Measurements from ENCODE around the gene SORCS2.

SORCS2 gene

DNA sequence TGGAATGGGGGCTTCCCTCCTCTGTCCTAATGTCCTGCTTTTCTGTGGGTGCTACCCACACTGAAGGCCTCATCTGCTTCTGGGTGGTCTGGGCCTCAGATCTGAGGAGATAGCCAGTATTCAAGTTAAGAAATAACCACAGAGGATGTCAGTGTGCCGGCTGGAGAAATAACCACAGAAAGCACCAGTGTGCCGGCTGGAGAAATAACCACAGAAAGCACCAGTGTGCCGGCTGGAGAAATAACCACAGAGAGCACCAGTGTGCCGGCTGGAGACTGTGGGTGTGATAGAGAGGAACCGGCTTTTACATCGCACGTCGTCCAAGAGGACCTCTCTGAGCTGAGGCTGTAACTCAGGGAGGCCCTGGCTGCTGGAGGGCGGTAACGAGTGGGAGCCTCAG, 308.1 kb downstream of the SORCS2 start:
- no peak for DNase-seq

DNA sequence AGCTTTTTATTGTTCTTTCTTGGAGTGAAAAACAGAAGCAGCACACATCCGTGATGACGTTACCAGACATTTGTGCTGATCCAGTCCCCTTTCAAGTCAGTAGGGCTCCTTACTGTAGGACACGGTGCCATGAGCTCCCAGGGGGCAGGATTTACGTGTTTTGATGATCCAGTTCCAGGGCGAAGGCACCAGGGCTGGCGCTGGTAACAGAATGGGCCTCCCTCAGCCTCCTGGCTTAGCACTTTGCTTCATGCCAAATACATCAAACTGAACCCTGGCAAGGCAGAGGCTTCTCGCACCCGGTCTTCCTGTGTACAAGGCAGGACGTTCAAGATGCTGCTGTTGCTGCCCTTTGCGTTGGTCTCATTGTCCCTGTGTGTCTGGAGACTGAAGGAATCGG, 309.0 kb downstream of the SORCS2 start:
- no peak for DNase-seq

DNA sequence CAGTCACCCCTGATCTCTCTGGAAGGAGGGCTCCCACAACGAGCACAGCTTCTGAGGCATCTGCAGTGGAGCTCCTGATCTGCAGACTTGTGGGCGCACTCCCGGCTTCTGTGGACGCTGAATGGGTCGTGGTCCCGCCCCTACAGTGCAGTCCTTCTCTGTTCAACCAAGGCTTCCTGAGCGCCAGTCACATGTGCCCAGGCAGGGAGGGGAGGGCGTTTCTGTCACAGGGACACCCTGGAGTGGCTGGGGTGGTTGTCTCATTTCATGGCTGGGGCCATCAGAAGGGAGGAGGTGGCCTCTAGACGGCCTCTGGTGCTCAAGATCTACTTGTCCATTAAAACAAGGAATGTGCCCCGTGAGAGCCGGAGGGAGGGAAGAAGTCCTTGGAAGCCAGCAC, 309.5 kb downstream of the SORCS2 start:
- DNase-seq = no peak

DNA sequence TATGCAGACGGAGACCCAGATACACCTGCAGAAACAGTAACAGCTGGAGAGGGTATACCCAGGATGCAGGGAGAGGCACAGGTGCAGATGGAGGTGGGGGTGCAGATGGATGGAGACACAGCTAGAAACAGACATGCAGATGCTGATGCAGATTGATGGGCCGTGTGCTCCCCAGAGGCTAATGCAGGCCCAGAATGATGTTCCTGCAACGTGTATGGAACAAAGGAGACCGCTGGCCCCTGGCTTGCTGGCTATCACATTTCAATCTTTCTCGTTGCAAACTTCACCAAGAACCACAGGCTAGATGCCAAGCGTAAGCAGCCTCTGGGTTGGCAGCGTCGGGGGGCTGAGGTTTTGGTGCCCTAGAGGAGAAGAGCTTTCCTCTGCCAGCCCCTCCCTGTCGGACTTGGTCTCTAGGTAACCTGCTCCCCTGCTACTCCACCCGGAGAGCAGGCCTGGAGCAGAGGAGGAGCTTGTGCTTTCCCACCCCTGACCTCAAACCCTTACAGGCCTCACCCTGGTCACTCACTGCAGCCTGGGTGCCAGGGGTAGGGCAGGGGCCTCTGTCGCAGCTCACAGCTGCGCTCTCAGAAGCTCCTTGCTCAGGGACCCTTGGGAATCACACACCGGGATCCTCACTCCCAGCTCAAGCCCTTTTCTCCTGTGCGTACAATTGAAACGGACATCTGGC, 311.4 kb downstream of the SORCS2 start:
- no peak for DNase-seq

DNA sequence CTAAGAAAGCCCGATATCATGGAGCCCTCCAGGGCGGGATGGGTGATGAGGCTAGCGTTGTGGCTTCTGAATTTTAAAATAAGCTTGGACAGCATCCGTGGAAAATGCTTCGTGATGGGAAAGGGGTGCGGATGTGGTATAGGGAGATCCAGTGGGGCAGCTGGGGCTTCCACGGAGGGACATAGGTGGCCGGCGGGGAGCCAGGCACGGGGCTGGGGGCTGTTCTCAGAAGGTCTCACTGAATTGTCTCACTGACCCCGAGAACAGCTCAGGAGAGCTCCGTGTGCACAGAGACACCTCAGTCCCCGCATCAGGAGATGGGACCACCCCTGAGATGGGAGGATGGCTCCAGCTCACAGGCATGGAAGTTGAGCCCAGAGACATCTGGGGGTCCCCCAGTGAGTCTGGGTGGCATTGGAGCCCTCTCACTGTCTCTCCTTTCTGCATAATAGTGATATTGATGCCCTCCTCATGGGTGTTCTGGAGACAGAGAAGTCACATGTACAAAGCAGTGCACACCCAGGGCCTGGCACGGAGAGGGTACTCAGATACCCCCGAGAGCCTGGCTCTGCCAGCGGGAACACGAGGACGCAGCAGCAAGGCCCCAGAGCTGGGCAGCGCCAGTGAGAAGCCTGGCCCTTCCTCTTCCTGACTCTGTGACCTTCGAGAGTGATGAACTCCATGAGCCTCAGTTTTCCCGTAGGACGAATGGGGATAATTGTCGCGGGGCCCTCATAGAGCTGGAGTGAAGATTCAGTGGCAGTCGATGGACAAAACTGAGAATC, 313.0 kb downstream of the SORCS2 start:
- no peak for DNase-seq

DNA sequence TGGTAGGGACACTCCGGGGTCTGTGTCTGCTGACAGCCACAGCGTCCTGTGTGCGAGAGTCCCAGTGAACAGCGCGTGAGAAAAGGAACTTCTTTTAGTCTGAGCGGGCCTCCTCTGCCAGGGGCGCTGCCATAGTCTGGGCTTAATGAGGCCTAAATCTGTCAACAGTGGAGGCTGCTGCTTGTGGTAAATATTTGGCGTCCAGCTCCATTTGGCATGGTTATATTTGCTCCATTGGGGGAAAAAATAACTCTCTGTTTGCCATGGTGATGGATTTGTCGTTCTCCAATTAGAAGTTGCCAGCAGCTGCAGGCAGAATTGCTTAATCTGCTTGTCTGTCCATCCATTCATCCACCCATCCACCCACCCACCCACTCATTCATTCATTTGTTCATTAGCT, 313.8 kb downstream of the SORCS2 start:
- no peak for DNase-seq

DNA sequence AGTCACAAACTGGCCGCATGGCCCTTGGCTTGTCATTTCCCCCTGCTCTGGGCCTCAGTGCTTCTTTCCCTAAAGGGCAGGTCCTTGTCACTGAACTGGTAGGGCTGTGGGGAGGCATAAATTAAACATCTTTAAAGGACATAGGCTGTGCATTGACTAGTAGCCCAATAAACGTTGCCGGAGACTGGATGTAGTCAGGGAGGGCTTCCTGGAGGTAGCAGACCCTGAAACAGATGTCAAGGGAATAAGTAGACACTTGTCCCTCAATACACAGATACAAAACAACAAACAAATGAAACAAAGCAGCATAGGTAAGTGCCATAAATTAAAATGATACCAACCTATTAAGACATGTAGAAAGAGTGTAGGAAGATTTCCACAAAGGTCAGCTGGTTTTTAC, 314.2 kb downstream of the SORCS2 start:
- no peak for DNase-seq

DNA sequence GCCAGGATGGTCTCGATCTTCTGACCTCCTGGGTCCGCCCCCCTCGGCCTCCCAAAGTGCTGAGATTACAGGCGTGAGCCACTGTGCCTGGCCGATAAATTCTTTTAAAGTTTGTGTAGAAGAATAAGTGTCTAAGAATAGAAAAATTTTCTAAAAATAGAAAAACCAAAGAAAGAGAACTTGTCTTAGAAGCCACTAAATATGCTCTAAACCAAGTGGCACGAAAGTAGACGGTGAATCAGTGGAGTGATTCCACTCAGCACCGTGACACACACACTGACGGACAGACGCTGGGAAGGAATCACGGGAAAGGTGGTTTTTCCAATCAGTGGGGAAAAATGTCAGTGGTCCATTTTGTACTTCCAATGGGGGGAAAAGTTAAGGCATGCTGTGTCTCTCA, 315.0 kb downstream of the SORCS2 start:
- DNase-seq = no peak

DNA sequence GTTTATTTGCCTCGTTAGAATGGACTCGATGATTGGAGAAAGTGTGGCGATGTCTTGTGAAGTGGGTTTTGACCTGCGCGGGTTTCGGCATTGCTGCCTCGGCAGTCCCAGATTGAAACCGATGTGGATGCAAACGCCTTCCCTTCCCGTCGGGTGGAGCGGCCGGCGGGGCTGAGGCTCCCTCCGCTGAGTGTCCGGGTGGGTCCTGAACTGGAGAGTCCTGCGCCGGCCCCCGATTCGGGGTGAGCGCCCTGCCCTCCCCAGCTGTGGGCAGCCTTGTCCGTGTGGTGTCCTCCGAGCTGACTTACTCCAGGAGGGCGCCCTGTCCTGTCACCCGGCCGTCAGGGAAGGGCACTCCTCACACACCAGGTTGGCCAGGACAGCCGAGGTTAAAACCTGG, 317.7 kb downstream of the SORCS2 start:
- no peak for DNase-seq

DNA sequence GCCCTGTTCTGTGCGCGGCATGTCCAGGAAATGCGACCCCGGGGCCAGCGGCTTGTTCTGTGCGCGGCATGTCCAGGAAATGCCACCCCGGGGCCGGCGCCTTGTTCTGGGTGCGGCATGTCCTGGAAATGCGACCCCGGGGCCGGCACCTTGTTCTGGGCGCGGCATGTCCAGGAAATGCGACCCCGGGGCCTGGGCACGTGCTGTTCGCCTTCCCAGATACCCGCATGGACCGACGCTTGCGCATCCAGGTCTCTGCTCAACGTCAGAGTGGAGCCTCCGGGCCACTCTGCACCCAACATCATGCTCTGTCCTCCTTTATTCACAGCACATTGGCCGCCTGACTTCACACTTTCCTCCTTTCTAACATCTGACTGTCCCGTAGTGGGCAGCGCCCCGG, 318.2 kb downstream of the SORCS2 start:
- DNase-seq = no peak

DNA sequence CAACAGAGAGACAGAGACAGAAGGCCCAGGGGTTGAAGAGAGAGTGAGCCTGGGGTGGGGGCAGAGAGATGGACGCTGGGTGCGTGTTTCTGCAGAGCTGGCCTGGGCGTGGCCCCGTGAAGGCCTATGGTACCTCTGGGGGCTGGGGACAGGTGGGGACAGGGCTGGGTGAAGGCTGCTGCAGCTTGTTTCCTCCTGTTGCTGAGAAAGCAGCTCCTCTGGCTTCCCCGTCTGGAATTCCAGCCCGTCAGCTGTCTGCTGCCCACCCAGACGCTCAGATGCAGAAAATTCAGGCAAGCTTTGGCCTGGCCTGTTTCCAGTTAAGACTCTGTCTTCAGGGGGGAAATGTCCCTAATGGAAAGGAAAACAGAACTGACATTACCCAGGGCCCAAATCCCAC, 319.2 kb downstream of the SORCS2 start:
- DNase-seq = no peak

DNA sequence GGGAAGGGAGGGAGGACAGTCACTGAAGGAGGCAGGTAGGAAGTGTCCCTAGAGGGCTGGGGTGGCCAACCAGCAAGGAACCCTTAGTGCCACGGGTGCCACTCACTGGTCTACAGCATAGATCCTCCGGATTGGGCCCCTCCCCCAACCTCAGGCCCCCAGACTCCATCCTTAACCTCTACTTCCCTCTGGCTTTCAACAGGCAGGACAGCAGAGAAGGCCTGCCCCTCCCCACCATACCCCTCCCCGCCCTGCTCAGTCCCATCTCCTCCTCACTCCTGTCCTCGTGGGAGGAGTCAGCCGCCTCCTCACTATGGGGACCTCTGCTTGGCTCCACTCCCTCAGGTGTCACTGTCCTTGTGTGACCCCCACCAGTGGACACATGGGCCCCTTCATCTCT, 320.1 kb downstream of the SORCS2 start:
- DNase-seq = no peak

DNA sequence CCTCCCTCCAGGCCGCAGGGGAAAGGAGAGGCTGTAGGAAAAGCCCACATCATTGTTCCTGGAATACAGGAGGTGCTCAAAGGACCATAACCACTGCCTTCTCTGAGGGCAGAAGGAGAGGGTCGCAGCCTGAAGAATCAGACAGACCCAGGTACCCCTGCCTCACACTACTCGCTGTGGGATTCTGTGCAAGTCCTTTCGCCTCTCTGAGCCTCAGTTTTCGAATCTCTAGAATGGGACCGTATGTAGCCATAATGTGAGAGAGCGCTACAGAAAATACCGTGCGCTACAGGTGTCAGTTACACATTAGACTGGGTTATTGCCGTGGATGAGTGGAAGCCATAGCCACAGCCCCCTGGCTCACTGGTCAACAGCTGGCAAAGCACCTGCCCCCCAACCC, 320.6 kb downstream of the SORCS2 start:
- no peak for DNase-seq

DNA sequence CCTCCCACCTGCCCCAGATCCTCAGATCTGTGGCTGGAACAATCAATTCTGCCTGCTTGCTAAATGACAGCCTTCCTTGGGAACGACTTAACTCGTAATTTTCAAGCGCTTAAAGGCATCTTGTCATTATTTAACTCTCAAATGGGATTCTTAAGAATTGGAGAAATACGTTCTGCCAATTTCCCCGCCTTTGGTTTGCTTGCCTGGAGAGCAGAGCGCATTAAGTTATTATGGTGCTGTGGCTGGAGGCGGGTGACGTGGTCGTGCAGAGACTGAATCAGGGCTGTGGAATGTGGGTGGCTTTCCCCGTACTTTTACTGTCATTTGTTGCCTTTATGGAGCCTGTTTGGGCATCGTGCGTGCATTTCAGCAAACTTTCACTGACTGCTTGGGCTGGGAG, 321.3 kb downstream of the SORCS2 start:
- DNase-seq = no peak

DNA sequence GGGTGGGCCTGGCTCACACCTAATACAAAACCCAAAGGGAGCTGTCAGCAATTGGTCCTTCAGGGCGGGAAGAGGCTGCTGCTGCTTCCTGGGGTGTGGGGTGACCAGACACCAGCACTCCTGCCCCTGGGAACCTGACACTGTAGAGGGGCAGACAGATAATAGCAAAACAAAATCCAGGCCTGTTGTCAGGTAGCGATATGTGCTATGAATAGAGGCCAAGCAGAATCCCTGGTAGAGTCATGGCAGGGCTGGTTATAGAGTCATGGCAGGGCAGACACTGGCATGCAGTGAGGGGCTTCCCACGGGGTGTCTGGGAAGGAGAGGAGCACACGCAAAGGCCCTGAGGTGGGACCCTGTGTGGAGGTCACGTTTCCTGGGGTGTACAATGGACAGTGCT, 321.9 kb downstream of the SORCS2 start:
- no peak for DNase-seq

DNA sequence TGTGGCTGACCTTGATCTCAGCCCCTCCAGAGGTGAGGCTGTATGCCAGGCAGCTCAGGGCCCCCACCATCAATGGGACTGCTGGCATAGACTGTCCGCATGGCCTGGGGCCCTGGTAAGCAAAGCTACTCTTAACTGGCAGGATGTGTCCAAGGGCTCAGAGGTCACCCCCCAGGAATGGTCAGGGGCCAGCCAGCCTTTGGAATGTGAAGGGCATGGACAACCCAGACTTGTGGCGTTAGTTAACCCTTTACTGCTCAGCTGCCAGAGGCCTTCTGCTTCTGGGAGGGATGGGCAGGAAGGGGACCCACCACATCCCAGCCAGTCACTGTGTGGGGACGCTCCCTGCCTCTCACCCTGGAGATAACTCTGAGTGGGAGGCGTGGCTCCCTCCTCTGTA, 322.5 kb downstream of the SORCS2 start:
- DNase-seq = no peak

DNA sequence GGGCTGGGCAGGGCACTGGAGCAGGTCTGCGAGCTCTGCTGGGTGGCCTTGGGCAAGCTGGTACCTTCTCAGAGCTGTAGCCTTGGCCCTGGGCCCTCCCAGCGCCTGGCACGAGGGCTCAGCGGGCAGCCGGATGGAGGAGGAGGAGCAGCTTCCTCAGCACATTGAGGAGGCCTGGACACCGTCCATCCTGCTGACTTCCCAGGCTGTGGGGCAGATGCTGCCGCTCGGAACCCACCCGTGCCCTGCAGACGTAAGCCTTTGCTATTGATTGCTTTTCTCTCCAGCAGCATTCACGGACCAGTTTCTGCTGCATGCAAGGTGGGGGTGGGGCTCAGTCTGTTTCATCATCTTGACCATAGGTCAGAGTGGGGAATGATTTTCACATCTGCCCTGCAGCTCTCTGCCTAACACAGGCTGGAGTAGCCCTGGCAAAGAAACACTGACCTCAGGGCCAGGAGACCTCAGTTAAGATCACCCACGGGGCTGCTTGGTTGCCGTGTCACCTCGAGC, 323.1 kb downstream of the SORCS2 start:
- DNase-seq = no peak

DNA sequence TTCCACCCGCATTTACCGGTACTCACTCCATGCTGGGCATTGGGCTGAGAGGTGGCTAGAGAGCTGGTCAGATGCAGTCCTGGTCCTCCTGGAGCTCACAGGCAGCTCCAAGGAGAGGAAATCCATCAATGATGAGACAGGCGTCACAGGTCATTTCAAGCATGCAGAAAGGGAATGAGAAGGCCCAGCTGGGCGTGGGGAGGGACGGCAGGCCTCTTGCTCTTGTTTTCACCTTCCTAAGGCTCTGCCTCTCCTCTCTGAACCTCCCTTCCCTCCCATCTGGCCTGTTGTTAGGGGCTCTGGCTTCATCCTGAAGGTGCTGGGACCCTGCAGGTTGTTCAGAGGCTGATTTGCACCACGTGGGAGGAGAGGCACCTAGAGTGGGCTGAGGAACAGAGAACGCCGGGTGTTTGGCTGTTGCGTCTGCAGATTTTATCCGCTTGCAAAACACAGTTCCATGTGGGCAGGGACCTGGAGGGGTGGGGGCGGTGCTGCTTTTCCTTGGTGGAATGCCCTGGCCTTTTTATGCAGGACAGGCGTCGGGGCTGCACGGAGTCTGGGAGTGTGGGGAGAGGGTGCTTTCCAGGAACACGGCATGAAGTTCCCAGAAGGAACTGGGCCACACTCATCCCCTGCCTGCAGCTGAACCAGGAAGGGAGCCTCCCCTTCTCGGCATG, 323.9 kb downstream of the SORCS2 start:
- no peak for DNase-seq

DNA sequence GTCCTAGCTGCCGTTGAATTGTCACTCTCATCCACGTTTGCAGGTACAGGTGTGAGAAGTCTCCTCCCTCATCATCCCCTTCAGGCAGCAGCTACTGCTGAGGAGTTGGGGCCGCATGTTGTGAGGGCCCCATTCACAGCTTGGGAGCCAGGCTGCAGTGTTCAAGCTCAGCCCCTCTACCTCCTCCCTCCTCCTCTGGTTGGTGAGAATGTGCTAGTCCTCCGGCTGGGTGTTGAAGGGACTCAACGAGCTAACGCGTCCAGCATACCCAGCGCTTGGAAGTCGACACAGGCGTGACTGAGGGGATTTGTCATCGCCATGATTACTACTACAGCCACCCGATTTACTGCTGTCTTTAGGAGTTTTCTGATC, 324.4 kb downstream of the SORCS2 start:
- no peak for DNase-seq

DNA sequence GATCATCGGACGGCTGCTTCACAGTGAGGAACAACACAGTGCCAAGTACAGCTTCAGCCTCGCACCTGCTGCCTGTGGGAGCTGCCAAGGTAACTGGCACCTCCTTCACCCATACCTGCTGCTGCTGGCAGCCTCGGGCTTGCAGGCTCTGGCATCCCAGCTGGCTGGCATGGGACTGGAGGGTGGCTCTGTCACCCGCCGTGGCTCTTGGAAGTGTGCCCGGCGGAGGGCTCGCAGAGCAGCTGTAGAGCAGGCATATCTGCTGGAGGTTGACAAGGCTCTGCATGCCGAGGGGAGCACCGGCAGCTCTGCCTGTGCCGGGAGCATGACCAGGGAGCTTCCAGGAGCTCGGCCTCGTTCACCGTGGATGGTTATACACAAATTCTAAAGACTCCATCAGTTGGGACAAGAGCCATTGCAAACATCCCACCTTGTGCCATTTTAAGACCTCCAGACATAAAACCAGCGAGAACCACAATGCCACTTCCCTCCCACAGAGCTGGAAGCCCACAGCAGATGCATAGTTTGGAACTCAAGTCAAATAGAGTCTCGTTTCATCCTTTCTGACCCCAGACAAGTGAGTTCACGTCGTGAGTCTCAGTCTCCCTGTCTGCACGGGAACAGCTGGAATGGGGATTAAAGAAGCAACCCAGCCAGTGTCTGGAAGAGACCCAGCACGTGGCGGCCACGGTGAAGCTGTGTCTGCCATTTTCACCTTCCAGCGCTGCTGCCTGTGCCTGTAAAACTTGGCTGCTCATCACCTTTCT, 326.7 kb downstream of the SORCS2 start:
- peak; percentile 37 for DNase-seq

DNA sequence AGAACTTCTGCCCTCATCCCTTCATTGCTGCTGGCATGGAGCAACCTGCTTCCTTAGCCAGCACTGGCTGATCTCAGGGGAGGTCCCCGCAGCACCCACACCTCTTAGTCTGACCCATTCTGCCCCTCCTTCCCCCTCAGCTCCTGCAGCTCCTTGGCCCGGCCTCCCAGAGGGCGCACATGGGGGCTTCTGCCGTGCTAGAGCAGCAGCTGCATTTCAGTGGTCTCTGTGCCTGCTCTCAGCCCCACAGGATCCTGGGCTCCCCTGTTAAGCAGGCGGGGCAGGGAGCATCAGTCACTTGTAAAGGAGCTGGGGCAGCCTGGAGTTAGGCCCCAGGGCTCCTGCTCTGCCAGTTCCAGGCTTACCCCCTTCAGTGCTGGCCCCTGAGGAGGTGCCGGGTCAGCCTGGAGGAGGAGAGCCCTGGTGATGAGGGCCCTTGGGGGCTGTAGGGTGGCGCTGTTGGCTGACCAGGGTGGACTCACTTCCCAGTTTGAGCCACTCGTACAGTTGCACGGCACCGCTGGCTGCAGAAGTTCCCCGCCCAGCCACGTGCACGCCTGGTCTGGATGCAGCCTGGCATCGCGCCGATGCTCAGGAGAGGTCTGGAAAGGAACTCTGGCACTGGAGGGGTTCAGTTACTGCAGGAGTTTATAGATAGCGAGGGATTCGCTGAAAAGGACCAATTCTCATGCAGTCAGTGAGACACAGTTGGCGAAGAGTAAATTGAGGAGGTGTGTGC, 327.5 kb downstream of the SORCS2 start:
- no peak for DNase-seq

DNA sequence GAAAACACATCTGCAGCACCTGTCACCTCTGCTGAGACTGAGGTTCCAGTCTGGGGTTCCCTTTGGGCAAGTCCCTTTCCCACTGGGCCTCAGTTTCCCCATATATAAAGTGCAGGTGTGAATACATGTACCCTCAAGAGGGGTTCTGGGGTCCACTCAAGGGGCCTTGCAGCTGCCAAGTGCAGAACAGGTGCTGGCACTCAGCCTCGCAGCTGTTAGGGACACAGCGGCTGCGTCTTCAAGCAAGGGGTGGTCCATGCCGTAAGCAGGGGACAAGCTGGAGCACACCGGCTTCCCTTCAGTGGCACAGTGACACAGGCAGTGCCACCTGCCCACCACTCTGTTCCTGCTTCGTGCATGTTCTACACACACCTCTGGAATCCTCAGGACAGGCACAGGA, 329.3 kb downstream of the SORCS2 start:
- DNase-seq = no peak

Data from NCI-H2081 treated with DMSO at 0.1 percent for 48 hours (cell line).